ENCODE data around the gene SRSF3. TPM values are rescaled to one million over a fixed set of nuclear protein-coding genes. Genes with fewer than 3 reads are reported as not detected.

SRSF3 gene
- polyA plus RNA-seq, 2 of the 4 experiments (the other 2 are of a cell fraction): 629 to 652 TPM

DNA sequence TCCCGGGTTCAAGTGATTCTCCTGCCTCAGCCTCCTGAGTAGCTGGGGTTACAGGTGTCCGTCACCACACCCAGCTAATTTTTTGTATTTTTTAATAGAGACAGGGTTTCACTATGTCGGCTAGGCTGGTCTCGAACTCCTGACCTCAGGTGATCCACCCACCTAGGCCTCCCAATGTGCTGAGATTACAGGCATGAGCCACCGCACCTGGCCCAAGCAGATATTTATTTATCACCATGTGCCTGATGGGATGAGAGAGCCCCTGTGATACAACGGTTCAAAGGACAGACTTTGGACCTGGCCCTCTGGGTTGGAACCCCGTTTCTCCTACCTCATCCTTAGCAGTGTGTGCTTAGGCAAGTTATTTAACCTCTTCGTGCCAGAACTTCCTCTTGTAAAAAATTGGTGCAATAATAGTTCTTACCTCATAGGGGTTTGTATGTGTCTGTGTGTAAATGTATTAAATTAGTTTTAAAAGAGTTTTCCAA, 27.7 kb upstream of the SRSF3 start:
- WGBS (ENCODE audit: missing lambda C conversion rate): 74% methylated on average over 8 of the region's 8 CpGs
- no peak for TF ChIP-seq NR3C1 (IDR thresholded peaks at IDR 0.05)
- TF ChIP-seq EP300 (IDR thresholded peaks at IDR 0.05): no peak
- TF ChIP-seq MYC (IDR thresholded peaks at IDR 0.05; ENCODE audit: borderline replicate concordance, low read length): no peak
- TF ChIP-seq, protein P1, sequence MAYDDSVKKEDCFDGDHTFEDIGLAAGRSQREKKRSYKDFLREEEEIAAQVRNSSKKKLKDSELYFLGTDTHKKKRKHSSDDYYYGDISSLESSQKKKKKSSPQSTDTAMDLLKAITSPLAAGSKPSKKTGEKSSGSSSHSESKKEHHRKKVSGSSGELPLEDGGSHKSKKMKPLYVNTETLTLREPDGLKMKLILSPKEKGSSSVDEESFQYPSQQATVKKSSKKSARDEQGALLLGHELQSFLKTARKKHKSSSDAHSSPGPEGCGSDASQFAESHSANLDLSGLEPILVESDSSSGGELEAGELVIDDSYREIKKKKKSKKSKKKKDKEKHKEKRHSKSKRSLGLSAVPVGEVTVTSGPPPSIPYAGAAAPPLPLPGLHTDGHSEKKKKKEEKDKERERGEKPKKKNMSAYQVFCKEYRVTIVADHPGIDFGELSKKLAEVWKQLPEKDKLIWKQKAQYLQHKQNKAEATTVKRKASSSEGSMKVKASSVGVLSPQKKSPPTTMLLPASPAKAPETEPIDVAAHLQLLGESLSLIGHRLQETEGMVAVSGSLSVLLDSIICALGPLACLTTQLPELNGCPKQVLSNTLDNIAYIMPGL (CRISPR knock-in tag; IDR thresholded peaks at IDR 0.05; ENCODE audit: borderline replicate concordance): no peak
- TF ChIP-seq, protein P2, sequence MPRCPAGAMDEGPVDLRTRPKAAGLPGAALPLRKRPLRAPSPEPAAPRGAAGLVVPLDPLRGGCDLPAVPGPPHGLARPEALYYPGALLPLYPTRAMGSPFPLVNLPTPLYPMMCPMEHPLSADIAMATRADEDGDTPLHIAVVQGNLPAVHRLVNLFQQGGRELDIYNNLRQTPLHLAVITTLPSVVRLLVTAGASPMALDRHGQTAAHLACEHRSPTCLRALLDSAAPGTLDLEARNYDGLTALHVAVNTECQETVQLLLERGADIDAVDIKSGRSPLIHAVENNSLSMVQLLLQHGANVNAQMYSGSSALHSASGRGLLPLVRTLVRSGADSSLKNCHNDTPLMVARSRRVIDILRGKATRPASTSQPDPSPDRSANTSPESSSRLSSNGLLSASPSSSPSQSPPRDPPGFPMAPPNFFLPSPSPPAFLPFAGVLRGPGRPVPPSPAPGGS (IDR thresholded peaks at IDR 0.05): no peak
- TF ChIP-seq JUNB (IDR thresholded peaks at IDR 0.05): no peak
- no peak for TF ChIP-seq POLR2AphosphoS2 (conservative IDR thresholded peaks at IDR 0.05; ENCODE audit: low read length)
- TF ChIP-seq TFCP2L1 (CRISPR knock-in tag; IDR thresholded peaks at IDR 0.05): no peak
- TF ChIP-seq, protein P3, sequence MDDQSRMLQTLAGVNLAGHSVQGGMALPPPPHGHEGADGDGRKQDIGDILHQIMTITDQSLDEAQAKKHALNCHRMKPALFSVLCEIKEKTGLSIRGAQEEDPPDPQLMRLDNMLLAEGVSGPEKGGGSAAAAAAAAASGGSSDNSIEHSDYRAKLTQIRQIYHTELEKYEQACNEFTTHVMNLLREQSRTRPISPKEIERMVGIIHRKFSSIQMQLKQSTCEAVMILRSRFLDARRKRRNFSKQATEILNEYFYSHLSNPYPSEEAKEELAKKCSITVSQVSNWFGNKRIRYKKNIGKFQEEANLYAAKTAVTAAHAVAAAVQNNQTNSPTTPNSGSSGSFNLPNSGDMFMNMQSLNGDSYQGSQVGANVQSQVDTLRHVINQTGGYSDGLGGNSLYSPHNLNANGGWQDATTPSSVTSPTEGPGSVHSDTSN (IDR thresholded peaks at IDR 0.05): no peak
- TF ChIP-seq RNF2 (IDR thresholded peaks at IDR 0.05; ENCODE audit: borderline replicate concordance, low read depth): no peak
- TF ChIP-seq, protein P4, sequence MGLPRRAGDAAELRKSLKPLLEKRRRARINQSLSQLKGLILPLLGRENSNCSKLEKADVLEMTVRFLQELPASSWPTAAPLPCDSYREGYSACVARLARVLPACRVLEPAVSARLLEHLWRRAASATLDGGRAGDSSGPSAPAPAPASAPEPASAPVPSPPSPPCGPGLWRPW (IDR thresholded peaks at IDR 0.05): no peak
- TF ChIP-seq, protein P5, sequence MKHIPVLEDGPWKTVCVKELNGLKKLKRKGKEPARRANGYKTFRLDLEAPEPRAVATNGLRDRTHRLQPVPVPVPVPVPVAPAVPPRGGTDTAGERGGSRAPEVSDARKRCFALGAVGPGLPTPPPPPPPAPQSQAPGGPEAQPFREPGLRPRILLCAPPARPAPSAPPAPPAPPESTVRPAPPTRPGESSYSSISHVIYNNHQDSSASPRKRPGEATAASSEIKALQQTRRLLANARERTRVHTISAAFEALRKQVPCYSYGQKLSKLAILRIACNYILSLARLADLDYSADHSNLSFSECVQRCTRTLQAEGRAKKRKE (CRISPR knock-in tag; IDR thresholded peaks at IDR 0.05; ENCODE audit: low read depth): no peak
- TF ChIP-seq HOXB13 (CRISPR knock-in tag; IDR thresholded peaks at IDR 0.05; ENCODE audit: low read depth): no peak
- DNase-seq (ENCODE audit: low read depth in 1 of 2, low spot score in 1 of 2) (no peak), FAIRE-seq (no peak), ATAC-seq (no peak)
- POLR2A ChIA-PET: no interaction called here
- Histone ChIP-seq H3K4me1 (peaks cover 22% of the 10 kb centered on the region), H3K27ac (no peak overlapping the region), H3K4me3 (no peak overlapping the region), H3K4me2 (no peak overlapping the region; the same call in 2 of the 3 replicates), H3K9me3 (no peaks in the 10 kb centered on the region)
- CTCF ChIA-PET: interaction anchor here (0.7 to 1.6 kb wide), 2 partner anchors 9 to 47 kb away, joined by 3 read pairs; no protein-coding TSS in a partner anchor

DNA sequence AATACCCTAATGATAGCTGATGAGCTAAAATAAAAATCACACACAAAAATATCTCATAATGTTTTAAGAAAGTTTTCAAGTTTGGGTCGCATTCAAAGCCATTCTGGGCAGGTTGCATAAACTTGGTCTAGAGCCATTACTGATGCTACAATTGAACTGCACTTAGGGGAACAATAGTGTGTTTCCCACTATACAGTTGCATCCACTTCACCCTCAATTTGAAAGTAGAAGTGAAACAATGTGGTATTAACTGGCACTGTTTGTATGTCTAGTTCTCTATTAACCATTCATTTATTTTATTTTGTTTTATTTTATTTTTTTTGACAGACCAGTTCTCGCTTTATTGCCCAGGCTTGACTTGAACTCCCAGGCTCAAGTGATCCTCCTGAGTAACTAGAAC, 23.9 kb upstream of the SRSF3 start:
- Histone ChIP-seq H3K9me3 (no peaks in the 10 kb centered on the region), H3K4me3 (no peak overlapping the region), H3K27ac (no peak overlapping the region), H3K4me2 (no peak overlapping the region), H3K4me1 (peaks cover 18% of the 10 kb centered on the region)
- TF ChIP-seq POLR2A (IDR thresholded peaks at IDR 0.05; ENCODE audit: low read length) (no peak), EP300 (IDR thresholded peaks at IDR 0.05) (no peak), RFX5 (IDR thresholded peaks at IDR 0.05) (no peak), KDM1A (IDR thresholded peaks at IDR 0.05; ENCODE audit: low read depth) (no peak), HDAC2 (IDR thresholded peaks at IDR 0.05) (no peak), RCOR1 (IDR thresholded peaks at IDR 0.05; ENCODE audit: low read depth, low read length) (no peak), NPAS2 (CRISPR knock-in tag; IDR thresholded peaks at IDR 0.05; ENCODE audit: borderline replicate concordance) (no peak), NR3C1 (IDR thresholded peaks at IDR 0.05) (no peak)
- TF ChIP-seq, protein P6, sequence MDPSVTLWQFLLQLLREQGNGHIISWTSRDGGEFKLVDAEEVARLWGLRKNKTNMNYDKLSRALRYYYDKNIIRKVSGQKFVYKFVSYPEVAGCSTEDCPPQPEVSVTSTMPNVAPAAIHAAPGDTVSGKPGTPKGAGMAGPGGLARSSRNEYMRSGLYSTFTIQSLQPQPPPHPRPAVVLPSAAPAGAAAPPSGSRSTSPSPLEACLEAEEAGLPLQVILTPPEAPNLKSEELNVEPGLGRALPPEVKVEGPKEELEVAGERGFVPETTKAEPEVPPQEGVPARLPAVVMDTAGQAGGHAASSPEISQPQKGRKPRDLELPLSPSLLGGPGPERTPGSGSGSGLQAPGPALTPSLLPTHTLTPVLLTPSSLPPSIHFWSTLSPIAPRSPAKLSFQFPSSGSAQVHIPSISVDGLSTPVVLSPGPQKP (IDR thresholded peaks at IDR 0.05; ENCODE audit: low read depth, low read length): no peak
- TF ChIP-seq, protein P1 (CRISPR knock-in tag; IDR thresholded peaks at IDR 0.05; ENCODE audit: borderline replicate concordance): no peak
- TF ChIP-seq, protein P7, sequence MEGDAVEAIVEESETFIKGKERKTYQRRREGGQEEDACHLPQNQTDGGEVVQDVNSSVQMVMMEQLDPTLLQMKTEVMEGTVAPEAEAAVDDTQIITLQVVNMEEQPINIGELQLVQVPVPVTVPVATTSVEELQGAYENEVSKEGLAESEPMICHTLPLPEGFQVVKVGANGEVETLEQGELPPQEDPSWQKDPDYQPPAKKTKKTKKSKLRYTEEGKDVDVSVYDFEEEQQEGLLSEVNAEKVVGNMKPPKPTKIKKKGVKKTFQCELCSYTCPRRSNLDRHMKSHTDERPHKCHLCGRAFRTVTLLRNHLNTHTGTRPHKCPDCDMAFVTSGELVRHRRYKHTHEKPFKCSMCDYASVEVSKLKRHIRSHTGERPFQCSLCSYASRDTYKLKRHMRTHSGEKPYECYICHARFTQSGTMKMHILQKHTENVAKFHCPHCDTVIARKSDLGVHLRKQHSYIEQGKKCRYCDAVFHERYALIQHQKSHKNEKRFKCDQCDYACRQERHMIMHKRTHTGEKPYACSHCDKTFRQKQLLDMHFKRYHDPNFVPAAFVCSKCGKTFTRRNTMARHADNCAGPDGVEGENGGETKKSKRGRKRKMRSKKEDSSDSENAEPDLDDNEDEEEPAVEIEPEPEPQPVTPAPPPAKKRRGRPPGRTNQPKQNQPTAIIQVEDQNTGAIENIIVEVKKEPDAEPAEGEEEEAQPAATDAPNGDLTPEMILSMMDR (IDR thresholded peaks at IDR 0.05): no peak
- no peak for DNase-seq (ENCODE audit: low read depth in 1 of 2, low spot score in 1 of 2)
- no peak for FAIRE-seq
- POLR2A ChIA-PET: no interaction called here
- WGBS (ENCODE audit: missing lambda C conversion rate): 98% methylated on average over 2 of the region's 2 CpGs
- CTCF ChIA-PET: interaction anchor here (0.6 to 1.9 kb wide), 2 partner anchors 9 to 147 kb away, joined by 4 to 7 read pairs; no protein-coding TSS in a partner anchor
- ATAC-seq: no peak

All from A549 (cell line).